ENCODE measurements around the gene PIEZO1.
"Not testable (repeated sequence)": the region's sequence is repeated elsewhere in the genome, so short reads cannot be mapped to it uniquely, and the experiment has no call there.

Gene PIEZO1, protein sequence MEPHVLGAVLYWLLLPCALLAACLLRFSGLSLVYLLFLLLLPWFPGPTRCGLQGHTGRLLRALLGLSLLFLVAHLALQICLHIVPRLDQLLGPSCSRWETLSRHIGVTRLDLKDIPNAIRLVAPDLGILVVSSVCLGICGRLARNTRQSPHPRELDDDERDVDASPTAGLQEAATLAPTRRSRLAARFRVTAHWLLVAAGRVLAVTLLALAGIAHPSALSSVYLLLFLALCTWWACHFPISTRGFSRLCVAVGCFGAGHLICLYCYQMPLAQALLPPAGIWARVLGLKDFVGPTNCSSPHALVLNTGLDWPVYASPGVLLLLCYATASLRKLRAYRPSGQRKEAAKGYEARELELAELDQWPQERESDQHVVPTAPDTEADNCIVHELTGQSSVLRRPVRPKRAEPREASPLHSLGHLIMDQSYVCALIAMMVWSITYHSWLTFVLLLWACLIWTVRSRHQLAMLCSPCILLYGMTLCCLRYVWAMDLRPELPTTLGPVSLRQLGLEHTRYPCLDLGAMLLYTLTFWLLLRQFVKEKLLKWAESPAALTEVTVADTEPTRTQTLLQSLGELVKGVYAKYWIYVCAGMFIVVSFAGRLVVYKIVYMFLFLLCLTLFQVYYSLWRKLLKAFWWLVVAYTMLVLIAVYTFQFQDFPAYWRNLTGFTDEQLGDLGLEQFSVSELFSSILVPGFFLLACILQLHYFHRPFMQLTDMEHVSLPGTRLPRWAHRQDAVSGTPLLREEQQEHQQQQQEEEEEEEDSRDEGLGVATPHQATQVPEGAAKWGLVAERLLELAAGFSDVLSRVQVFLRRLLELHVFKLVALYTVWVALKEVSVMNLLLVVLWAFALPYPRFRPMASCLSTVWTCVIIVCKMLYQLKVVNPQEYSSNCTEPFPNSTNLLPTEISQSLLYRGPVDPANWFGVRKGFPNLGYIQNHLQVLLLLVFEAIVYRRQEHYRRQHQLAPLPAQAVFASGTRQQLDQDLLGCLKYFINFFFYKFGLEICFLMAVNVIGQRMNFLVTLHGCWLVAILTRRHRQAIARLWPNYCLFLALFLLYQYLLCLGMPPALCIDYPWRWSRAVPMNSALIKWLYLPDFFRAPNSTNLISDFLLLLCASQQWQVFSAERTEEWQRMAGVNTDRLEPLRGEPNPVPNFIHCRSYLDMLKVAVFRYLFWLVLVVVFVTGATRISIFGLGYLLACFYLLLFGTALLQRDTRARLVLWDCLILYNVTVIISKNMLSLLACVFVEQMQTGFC (N-terminal part only)

DNA sequence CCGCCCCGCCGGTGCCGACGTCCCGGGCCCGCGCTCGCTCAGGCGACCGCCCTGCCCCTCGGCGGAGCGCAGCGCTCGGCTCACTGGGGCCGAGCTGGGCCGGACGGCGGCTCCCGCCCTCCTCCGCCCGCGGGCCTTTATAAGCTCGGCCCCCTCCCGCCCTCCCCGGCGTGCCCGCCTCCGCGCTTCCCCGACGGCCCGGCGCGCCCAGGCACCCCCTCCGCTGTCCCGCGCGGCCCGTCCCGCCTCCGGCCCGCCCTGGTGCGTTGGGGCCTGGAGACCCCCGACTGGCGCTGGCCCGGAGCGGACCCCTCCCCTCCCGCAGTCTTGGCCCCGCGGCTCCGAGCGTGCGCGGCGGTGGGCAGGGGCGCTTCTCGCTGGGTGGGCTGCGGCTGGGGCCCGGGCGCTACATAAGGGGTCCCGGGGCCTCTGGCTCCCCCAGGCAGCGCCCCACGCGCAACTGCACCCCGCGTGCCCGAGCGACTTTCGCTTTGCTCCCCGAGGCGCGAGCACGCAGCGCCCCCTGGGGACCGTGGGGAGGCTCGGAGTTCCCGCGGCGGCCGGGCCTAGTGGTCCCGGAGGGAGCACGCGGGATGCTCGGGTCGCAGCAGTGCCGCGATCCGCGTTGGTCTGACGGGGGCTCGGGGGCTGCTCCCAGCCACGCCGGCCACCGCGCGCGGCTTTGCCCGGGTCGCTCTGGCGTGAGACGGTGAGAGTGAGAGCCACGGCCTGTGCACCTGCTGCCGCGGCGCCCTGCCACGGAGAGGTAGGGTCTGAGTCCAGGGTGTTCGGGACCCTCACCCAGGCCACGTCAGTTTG is at the start of gene PIEZO1:
Gene PIEZO1, minus strand, starts transcription at position 115 of the 819 bp plus-strand sequence. CDS start 256 bp downstream, outside the sequence.
- H3K9me3 Mint-ChIP-seq, result no peaks in the 10 kb centered on the region

DNA sequence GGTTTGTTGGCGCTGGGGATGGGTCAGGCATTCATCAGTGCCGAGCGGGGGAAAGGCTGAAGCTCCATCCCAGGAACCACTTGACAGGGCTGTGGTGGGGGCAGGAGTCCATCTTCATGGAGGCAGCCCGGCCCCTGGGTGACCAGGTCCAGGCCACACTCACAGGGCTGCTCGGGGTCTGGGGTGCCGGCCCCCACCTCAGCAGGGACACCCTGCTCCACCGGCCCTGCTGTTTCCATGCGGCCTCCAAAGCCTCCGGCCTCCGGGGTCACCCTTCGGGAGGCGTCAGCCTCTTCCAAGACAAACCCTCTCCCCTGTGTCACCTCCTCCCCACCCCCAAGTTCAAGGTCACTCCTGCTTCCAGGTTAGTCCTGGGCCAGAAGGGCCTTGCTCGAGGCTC is 49.6 kb upstream of the PIEZO1 start:
- Mint-ChIP-seq H3K36me3 (ENCODE audit: low read depth) (no peaks in the 10 kb centered on the region), H3K9me3 (no peaks in the 10 kb centered on the region), H3K4me1 (ENCODE audit: low read depth) (no peaks in the 10 kb centered on the region), H3K27ac (no peak overlapping the region), H3K27me3 (ENCODE audit: low read depth) (no peaks in the 10 kb centered on the region), H3K4me3 (no peak overlapping the region)

More for the DNA sequence above, at the start of gene PIEZO1:
- Mint-ChIP-seq H3K4me1 (ENCODE audit: low read depth) (peaks cover 40% of the 10 kb centered on the region), H3K36me3 (ENCODE audit: low read depth) (peaks cover 2% of the 10 kb centered on the region), H3K4me3 (peak within 1 kb of the TSS; percentile 88), H3K27ac (peak within 1 kb of the TSS; percentile 77), H3K27me3 (ENCODE audit: low read depth) (peaks cover 4% of the 10 kb centered on the region)

DNA sequence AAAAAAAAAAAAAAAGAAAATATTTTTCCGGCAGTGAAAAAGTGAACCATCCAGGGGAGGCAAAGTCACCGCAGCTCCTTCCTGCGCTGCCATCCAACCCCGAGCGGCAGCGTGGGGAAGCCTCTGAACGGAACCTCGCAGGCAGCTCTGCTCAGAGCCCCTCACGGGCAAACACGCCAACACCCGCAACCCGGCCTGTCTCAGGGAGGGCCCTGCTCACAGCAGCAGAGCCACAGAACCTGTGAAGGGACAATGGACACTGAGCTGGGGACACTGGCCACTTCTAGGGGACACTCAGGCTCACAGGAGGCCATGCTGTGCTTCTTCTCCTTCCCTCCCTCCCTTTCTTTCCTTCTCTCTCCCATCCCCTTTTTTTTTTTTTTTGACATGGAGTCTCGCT is 48.1 kb upstream of the PIEZO1 start:
- no peaks in the 10 kb centered on the region for H3K4me1 Mint-ChIP-seq (ENCODE audit: low read depth)
- H3K36me3 Mint-ChIP-seq (ENCODE audit: low read depth), result no peaks in the 10 kb centered on the region
- H3K4me3 Mint-ChIP-seq, result no peak overlapping the region
- H3K27ac Mint-ChIP-seq, result no peak overlapping the region
- no peaks in the 10 kb centered on the region for H3K27me3 Mint-ChIP-seq (ENCODE audit: low read depth)
- H3K9me3 Mint-ChIP-seq, result no peaks in the 10 kb centered on the region

DNA sequence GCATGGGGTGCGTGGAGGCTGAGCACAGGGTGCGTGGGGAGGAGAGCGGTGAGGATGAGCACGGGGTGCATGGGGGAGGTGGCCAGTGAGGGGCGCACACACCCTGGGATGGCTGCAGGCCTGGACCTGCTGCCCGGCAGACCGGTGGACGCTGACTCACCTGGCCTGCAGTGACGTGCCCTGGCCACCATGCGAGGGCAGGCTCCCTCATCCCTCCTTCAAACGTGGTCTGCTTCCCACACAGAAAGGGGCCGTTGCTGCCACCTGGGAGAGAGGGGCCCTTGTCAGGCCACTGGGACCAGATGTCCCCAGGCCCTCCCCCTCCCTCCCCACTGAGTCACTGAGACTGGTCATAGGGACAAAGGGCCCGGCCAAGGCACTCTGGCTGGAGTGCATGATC is 46.8 kb upstream of the PIEZO1 start:
- no peaks in the 10 kb centered on the region for H3K27me3 Mint-ChIP-seq (ENCODE audit: low read depth)
- H3K36me3 Mint-ChIP-seq (ENCODE audit: low read depth), result no peaks in the 10 kb centered on the region
- H3K9me3 Mint-ChIP-seq, result no peaks in the 10 kb centered on the region
- no peak overlapping the region for H3K4me3 Mint-ChIP-seq
- no peaks in the 10 kb centered on the region for H3K4me1 Mint-ChIP-seq (ENCODE audit: low read depth)
- H3K27ac Mint-ChIP-seq, result no peak overlapping the region

DNA sequence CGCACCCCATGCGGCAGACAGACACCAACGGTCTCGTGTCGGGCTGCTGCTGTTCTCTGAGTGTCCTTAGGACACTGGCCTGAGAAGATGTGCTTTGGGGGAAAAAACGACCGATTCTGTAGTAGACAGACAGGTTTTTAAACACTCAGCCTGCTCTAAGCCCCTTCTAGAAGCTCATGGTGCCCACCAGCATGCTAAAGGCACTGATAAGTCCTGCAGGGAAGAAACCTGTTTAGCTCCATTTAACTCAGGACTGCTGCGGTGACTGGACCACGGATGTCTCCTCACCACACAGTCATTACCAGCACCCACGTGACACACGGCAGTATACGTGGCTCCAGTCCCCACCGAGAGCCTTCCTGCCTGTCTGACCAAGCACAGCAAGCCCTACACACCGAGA is 45.8 kb upstream of the PIEZO1 start:
- Mint-ChIP-seq H3K4me1 (ENCODE audit: low read depth) (no peaks in the 10 kb centered on the region), H3K4me3 (no peak overlapping the region), H3K27ac (no peak overlapping the region), H3K36me3 (ENCODE audit: low read depth) (no peaks in the 10 kb centered on the region), H3K9me3 (no peaks in the 10 kb centered on the region), H3K27me3 (ENCODE audit: low read depth) (no peaks in the 10 kb centered on the region)

DNA sequence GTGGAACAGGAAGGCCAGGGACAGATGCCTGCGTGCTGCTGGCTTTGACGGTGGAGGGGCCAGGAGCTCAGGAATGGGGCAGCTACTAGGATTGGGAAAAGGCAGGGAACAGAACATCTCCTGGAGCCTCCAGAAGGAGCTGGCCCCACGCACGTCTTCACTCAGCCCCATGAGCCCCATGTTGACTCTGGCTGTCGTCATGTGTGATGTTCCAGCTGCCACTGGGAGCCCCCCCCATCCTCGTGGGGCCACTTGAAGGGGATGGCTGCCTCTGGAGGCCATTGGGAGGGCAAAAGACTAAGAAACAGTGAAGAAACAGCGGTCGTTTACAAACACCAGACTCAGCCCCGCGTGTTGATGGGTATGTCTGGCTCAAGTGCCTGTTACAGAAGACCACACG is 45.2 kb upstream of the PIEZO1 start:
- H3K27ac Mint-ChIP-seq, result no peak overlapping the region

DNA sequence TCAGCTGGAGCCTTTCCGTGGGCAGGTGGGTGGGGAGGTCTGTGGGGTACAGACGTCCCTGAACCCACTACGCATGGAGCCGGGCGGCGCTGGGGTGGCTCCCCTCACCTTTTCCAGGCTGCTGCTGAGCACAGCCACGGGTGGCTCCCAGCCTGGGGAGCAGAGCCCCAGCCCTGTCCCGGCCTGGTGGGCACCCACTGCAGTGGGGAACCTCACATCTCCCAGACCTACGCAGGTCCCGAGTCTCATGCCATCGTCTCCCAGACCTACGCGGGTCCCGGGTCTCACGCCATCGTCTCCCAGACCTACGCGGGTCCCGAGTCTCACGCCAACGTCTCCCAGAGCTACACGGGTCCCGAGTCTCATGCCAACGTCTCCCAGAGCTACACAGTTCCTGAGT is 43.7 kb upstream of the PIEZO1 start:
- Mint-ChIP-seq H3K27me3 (ENCODE audit: low read depth) (no peaks in the 10 kb centered on the region), H3K9me3 (no peaks in the 10 kb centered on the region), H3K4me3 (no peak overlapping the region), H3K4me1 (ENCODE audit: low read depth) (no peaks in the 10 kb centered on the region), H3K27ac (no peak overlapping the region), H3K36me3 (ENCODE audit: low read depth) (no peaks in the 10 kb centered on the region)

More for the DNA sequence above, 45.2 kb upstream of the PIEZO1 start:
- no peaks in the 10 kb centered on the region for H3K9me3 Mint-ChIP-seq
- no peaks in the 10 kb centered on the region for H3K27me3 Mint-ChIP-seq (ENCODE audit: low read depth)
- H3K4me1 Mint-ChIP-seq (ENCODE audit: low read depth), result no peaks in the 10 kb centered on the region
- H3K36me3 Mint-ChIP-seq (ENCODE audit: low read depth), result no peaks in the 10 kb centered on the region
- no peak overlapping the region for H3K4me3 Mint-ChIP-seq

DNA sequence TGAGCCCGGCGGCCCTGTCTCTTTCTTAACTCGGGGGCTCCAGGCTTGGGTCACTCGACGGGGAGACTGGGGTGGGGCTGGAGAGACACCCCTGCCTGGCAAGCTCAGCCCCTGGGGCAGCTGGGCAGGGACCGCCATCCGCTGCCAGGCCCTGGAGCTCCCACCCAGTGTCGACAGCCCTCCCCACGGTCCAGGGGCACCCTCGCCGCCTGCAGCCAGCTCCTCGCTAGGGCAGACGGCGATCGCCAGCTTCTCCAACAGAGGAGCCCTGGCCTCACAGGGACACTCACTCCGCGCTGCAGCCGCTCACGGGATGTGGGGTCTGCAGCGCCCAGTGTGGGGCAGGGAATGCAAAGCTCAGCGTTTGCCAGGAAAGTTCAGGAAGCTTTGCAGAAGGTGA is 42.7 kb upstream of the PIEZO1 start:
- no peak overlapping the region for H3K4me3 Mint-ChIP-seq
- no peak overlapping the region for H3K27ac Mint-ChIP-seq
- H3K27me3 Mint-ChIP-seq (ENCODE audit: low read depth), result no peaks in the 10 kb centered on the region
- H3K9me3 Mint-ChIP-seq, result no peaks in the 10 kb centered on the region
- no peaks in the 10 kb centered on the region for H3K36me3 Mint-ChIP-seq (ENCODE audit: low read depth)
- no peaks in the 10 kb centered on the region for H3K4me1 Mint-ChIP-seq (ENCODE audit: low read depth)

DNA sequence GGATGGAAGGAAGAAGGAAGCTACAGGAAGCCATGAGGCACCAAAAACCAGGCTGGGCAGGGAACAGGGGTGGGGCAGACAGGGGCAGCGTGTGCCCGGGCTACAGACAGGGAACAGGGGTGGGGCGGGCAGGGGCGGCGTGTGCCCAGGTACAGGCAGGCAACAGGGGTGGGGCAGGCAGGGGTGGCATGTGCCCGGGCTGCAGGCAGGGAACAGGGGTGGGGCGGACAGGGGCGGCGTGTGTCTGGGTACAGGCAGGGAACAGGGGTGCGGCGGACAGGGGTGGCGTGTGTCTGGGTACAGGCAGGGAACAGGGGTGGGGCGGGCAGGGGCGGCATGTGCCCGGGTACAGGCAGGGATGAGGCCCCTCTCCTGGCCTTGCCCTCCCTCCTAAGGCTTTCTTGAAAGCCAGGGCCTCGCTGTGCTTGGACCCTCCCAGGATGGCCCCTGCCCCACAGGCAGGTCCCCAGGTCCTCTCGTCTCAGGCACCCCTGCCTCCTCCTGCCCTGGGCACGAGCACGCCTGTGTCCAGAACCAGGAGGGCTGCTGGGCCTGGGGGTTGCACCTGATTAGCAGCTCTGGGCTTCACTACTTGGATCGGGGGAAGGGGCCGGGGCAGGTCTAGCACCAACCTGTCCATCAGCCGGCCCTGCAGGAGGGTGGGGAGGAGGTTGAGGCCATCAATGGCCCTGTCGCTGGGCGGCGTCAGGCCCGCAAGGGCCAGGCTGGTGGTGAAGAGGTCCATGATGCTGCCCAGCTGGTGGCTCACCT is 41.2 kb upstream of the PIEZO1 start:
- H3K4me3 Mint-ChIP-seq, result no peak overlapping the region
- H3K9me3 Mint-ChIP-seq, result no peaks in the 10 kb centered on the region
- H3K27me3 Mint-ChIP-seq (ENCODE audit: low read depth), result no peaks in the 10 kb centered on the region
- H3K36me3 Mint-ChIP-seq (ENCODE audit: low read depth), result no peaks in the 10 kb centered on the region
- H3K27ac Mint-ChIP-seq, result no peak overlapping the region
- no peaks in the 10 kb centered on the region for H3K4me1 Mint-ChIP-seq (ENCODE audit: low read depth)

DNA sequence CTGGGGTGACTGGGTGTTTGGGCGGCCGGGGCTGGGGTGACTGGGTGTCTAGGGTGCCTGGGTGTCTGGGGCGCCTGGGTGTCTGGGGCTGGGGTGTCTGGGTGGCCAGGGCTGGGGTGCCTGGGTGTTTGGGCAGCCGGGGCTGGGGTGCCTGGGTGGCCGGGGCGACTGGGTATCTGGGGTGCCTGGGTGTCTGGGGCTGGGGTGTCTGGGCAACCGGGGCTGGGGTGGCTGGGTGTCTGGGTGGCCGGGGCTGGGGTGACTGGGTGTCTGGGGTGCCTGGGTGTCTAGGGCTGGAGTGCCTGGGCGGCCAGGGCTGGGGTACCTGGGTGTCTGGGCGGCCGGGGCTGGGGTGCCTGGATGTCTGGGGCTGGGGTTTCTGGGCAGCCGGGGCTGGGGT is 40.1 kb upstream of the PIEZO1 start:
- no peaks in the 10 kb centered on the region for H3K9me3 Mint-ChIP-seq
- H3K27ac Mint-ChIP-seq, result no peak overlapping the region
- no peak overlapping the region for H3K4me3 Mint-ChIP-seq
- H3K27me3 Mint-ChIP-seq (ENCODE audit: low read depth), result no peaks in the 10 kb centered on the region
- no peaks in the 10 kb centered on the region for H3K4me1 Mint-ChIP-seq (ENCODE audit: low read depth)
- no peaks in the 10 kb centered on the region for H3K36me3 Mint-ChIP-seq (ENCODE audit: low read depth)

DNA sequence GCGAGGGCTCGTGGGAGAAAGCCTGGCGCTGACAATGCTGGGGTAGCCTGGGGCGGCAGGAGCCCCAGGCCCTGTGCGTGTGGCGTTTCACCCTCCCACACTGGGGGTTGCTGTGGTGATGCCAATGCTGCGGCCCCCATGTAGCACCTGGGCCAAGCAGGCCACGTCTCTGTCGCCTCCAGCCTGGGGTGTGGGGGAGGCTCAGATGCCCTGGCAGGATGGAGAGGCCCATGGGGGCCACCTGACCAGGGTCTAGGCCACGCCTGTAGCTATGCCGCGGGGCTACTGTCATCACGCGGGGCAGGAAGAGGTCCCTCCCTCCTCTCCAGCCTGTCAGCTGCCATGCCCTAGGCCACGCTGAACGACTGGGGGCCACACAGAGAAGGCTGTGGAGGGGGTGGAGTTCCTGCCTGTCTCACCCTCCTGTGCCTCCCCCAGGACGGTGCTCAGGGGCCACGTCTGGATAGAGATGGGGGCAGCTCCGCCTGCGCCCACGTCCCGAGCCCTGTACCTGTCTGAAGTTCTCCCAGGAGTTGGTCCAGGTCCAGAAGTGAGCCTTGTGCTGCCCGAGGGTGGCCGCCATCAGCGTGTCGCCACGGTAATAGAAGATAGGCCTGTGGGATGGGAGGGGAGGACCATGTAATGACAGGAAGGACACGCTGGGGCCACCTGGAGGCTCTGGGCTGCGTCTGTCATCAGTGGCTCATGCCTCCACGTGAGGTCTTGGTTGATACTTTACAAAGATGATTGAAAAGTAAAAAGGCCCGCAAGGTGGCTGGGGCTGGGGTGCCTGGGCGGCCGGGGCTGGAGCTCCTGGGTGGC is 39.4 kb upstream of the PIEZO1 start:
- Mint-ChIP-seq H3K4me3 (no peak overlapping the region), H3K27ac (no peak overlapping the region), H3K27me3 (ENCODE audit: low read depth) (no peaks in the 10 kb centered on the region), H3K36me3 (ENCODE audit: low read depth) (no peaks in the 10 kb centered on the region), H3K9me3 (no peaks in the 10 kb centered on the region), H3K4me1 (ENCODE audit: low read depth) (no peaks in the 10 kb centered on the region)

DNA sequence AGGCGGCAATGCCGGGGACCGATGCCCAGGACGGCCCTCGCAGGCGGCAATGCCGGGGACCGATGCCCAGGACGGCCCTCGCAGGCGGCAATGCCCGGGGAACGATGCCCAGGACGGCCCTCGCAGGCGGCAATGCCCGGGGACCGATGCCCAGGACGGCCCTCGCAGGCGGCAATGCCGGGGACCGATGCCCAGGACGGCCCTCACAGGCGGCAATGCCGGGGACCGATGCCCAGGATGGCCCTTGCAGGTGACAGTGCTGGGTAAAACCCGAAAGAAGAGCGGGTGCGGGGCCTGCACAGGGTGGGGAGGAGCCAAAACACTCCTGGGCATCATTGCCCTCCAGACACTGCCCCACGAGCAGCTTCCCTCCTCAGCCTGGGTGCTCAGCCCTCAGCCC is 38.6 kb upstream of the PIEZO1 start:
- not testable (repeated sequence) for H3K4me1 Mint-ChIP-seq (ENCODE audit: low read depth); H3K36me3 Mint-ChIP-seq (ENCODE audit: low read depth); H3K9me3 Mint-ChIP-seq; H3K27ac Mint-ChIP-seq; H3K4me3 Mint-ChIP-seq; H3K27me3 Mint-ChIP-seq (ENCODE audit: low read depth)

All from T-helper 1 cell treated with Interleukin-12 subunit alpha and Interleukin-12 subunit beta and Interleukin-4 antibody, amounts not matched to agents 30 μg/mL and 1 μg/mL, for 36 hours (primary cell).